Measurements from ENCODE around the gene AKAP13.

AKAP13 gene

GRCh38 chr15:85741021-85741421 lies 360.6 kb downstream of the AKAP13 start:
- DNase-seq (ENCODE audit: low spot score): no peak

GRCh38 chr15:85741662-85742061 lies 361.3 kb downstream of the AKAP13 start:
- no peak for DNase-seq (ENCODE audit: low spot score)

- no peak for DNase-seq (ENCODE audit: low spot score)
Observed at GRCh38 chr15:85742186-85742821, 361.9 kb downstream of the AKAP13 start.

- no peak for DNase-seq (ENCODE audit: low spot score)
Observed at GRCh38 chr15:85743392-85744055, 363.1 kb downstream of the AKAP13 start.

- DNase-seq (ENCODE audit: low spot score): no peak
Observed at GRCh38 chr15:85744579-85744978, 364.2 kb downstream of the AKAP13 start.

GRCh38 chr15:85745023-85745422 lies 364.6 kb downstream of the AKAP13 start:
- DNase-seq (ENCODE audit: low spot score): no peak

- no peak for DNase-seq (ENCODE audit: low spot score)
Observed at GRCh38 chr15:85745525-85746150, 365.2 kb downstream of the AKAP13 start.

GRCh38 chr15:85746641-85747040 lies 366.2 kb downstream of the AKAP13 start:
- no peak for DNase-seq (ENCODE audit: low spot score)

- no peak for DNase-seq (ENCODE audit: low spot score)
Observed at GRCh38 chr15:85748176-85748575, 367.8 kb downstream of the AKAP13 start.

GRCh38 chr15:85748729-85749128 lies 368.3 kb downstream of the AKAP13 start:
- no peak for DNase-seq (ENCODE audit: low spot score)

- DNase-seq (ENCODE audit: low spot score): no peak
Observed at GRCh38 chr15:85749261-85750151, 369.1 kb downstream of the AKAP13 start.

- DNase-seq (ENCODE audit: low spot score): no peak
Observed at GRCh38 chr15:85750319-85751290, 370.2 kb downstream of the AKAP13 start.

GRCh38 chr15:85751291-85752123 lies 371.1 kb downstream of the AKAP13 start:
- DNase-seq (ENCODE audit: low spot score): no peak

- no peak for DNase-seq (ENCODE audit: low spot score)
Observed at GRCh38 chr15:85752124-85752475, 371.7 kb downstream of the AKAP13 start.

- DNase-seq (ENCODE audit: low spot score): no peak
Observed at GRCh38 chr15:85752491-85752961, 372.1 kb downstream of the AKAP13 start.

GRCh38 chr15:85753261-85753660 lies 372.9 kb downstream of the AKAP13 start:
- DNase-seq (ENCODE audit: low spot score): no peak

- DNase-seq (ENCODE audit: low spot score): no peak
Observed at GRCh38 chr15:85753791-85754452, 373.5 kb downstream of the AKAP13 start.

GRCh38 chr15:85754989-85755388 lies 374.6 kb downstream of the AKAP13 start:
- DNase-seq (ENCODE audit: low spot score): no peak

GRCh38 chr15:85755471-85755870 lies 375.1 kb downstream of the AKAP13 start:
- no peak for DNase-seq (ENCODE audit: low spot score)

GRCh38 chr15:85755942-85756341 lies 375.5 kb downstream of the AKAP13 start:
- DNase-seq (ENCODE audit: low spot score): no peak
